Activated CD8-positive, alpha-beta T cell treated with anti-CD3 and anti-CD28 coated beads, Interleukin-2, amount 10 ng/mL, durations not matched to agents 7 days and 5 days (primary cell): ENCODE data around the gene PCGF3. TPM values are rescaled to one million over a fixed set of nuclear protein-coding genes. Genes with fewer than 3 reads are reported as not detected.

Experiments
- ATAC-seq: fragments of 150-1000 bp; cut with Tn5 transposase; one replicate; pipeline ENCODE4 v1.10.0; 2021; ENCODE audit warnings: moderate library complexity
- CTCF ChIA-PET: fragments of 350-600 bp; sonication (Branson Sonifier 250); formaldehyde crosslinking; loops from one replicate; lab custom pipeline; 2021; ENCODE audit warnings: antibody characterized with exemption; lab: Charles Lee
- POLR2A ChIA-PET: fragments of 350-600 bp; sonication (Branson Sonifier 250); formaldehyde crosslinking; loops from one replicate; lab custom pipeline; 2021; ENCODE audit warnings: antibody characterized with exemption; lab: Charles Lee
- DNase-seq: peaks from one replicate; pipeline ENCODE4 v3.0.0-alpha.2; 2020
- H3K27ac Mint-ChIP-seq: one replicate; pipeline ENCODE4 v1.8.0; 2021; ENCODE audit warnings: mild to moderate bottlenecking, mixed read lengths
- H3K27me3 Mint-ChIP-seq: one replicate; pipeline ENCODE4 v1.8.0; 2021; ENCODE audit warnings: low read depth, mixed read lengths
- H3K36me3 Mint-ChIP-seq: one replicate; pipeline ENCODE4 v1.8.0; 2021; ENCODE audit warnings: low read depth, mixed read lengths
- H3K4me1 Mint-ChIP-seq: one replicate; pipeline ENCODE4 v1.8.0; 2021; ENCODE audit warnings: low read depth, mixed read lengths
- H3K4me3 Mint-ChIP-seq: one replicate; pipeline ENCODE4 v1.8.0; 2021; ENCODE audit warnings: mild to moderate bottlenecking, mixed read lengths
- H3K9me3 Mint-ChIP-seq: one replicate; pipeline ENCODE4 v1.8.0; 2022; ENCODE audit warnings: mixed read lengths; ENCODE audit not compliant: insufficient read depth
- total RNA-seq, 2 experiments: library from RNA; stranded (reverse); gene quantifications; one replicate each; pipeline ENCODE4 v1.2.3, GENCODE V29; 2021

PCGF3 gene
- total RNA-seq, 2 experiments from 2014 or later, result 33.5 to 36.2 TPM

DNA sequence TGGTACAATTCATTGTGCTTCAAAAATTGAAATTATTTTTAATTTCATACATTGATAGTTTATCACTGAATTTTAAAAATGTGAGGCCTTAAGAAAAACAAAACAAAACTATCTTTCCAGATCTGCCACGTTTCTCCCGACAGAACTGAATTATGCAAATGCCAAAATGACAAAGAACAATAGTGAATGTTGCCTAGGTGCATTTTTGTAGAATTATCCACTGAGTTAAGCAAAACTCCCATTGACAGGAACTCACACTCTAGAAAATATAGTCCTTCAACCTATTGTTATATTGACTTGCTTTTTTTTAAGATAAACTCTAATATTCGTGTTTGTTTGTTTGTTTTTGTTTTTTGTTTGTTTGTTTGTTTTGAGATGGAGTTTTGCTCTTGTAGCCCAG is 6.5 kb downstream of the PCGF3 start:
- no peaks in the 10 kb centered on the region for H3K9me3 Mint-ChIP-seq
- H3K27me3 Mint-ChIP-seq, result no peaks in the 10 kb centered on the region
- POLR2A ChIA-PET, result no interaction called here
- CTCF ChIA-PET, result no interaction called here
- no peak overlapping the region for H3K4me3 Mint-ChIP-seq
- peaks cover 20% of the 10 kb centered on the region for H3K36me3 Mint-ChIP-seq
- no peak overlapping the region for H3K27ac Mint-ChIP-seq
- ATAC-seq (no peak), DNase-seq (no peak)
- peaks cover 15% of the 10 kb centered on the region for H3K4me1 Mint-ChIP-seq

DNA sequence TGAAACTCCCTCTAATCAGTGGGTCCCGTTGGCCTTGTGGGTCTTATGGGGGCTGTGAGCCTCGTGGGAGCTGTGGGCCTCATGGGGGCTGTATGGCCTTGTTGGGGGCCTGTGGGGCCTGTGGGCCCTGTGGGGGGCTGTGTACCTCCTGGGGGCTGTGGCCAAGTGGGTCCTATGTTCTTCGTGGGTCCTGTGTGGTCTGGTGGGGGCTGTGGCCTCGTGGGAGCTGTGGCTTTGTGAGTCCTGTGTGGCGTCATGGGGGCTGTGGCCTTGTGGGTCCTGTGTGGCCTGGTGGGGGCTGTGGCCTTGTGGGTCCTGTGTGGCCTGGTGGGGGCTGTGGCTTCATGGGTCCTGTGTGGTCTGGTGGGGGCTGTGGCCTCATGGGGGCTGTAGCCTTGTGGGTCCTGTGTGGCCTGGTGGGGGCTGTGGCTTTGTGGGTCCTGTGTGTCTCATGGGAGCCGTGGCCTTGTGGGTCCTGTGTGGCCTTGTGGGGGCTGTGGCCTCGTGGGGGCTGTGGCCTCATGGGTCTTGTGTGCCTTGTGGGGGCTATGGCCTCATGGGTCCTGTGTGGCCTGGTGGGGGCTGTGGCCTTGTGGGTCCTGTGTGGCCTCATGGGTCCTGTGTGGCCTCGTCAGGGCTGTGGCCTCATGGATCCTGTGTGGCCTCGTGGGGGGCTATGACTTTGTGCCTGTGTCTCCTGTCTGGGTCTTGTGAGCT is 7.4 kb downstream of the PCGF3 start:
- Mint-ChIP-seq H3K27me3 (no peaks in the 10 kb centered on the region), H3K4me3 (no peak overlapping the region), H3K9me3 (no peaks in the 10 kb centered on the region), H3K27ac (no peak overlapping the region), H3K36me3 (peaks cover 20% of the 10 kb centered on the region), H3K4me1 (peaks cover 15% of the 10 kb centered on the region)
- DNase-seq, result no peak
- POLR2A ChIA-PET, result no interaction called here
- CTCF ChIA-PET, result interaction anchor here (0.8 kb wide), 1 partner anchor 142 kb away, joined by 3 read pairs; no protein-coding TSS in a partner anchor
- ATAC-seq, result no peak

DNA sequence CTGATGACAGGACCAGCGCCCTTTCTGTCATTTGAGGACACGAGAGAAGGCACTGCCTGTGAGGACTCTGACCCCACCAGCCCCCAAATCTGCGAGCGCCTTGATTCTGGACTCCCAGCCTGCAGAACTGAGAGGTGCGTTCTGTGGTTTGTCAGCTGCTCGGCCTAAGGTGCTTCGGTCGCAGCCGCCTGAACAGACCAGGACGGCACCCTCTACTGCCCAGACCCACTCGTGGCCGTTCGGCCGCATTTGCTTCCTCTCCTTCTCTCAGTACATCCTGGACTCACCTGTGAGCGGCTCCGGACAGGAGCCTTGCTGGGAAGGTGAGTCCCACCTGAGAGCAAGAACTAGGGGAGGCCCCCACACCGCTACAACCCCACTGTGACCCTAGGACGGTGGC is 8.5 kb downstream of the PCGF3 start:
- CTCF ChIA-PET, result interaction anchor here (0.8 kb wide), 1 partner anchor 143 kb away, joined by 3 read pairs; no protein-coding TSS in a partner anchor

DNA sequence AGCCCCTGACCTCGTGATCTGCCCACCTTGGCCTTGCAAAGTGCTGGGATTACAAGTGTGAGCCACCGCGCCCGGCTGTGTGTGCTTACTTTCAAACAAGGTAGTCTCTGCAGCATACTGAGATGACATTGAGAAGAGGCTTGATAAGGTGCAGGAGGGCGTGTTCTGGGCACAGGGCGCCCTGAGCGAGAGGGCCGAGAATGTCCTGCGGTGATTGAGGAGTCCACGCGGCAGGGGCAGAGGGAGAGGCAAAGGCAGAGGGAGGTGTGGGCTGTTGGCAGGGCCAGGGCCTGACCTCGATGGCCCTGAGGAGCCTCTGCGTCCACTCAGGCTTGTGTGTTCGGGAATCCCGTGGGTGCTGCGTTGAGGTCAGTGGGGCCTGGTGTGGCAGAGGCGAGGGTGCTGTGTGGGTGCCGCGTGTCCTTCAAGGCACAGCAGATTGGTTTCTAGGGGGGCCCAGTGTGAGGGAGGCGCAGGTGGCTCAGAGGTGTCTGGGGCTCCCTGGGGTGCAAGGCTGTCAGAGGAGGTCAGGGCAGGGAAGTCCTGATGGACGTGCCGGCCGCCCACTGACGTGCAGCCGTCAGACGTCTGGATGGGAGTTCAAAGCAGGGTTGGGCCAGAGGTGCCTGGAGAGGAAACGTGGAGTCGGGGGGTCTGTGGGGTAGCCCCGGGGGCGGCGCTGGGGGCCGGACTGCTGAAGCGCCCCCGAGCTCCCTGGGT is 12.1 kb downstream of the PCGF3 start:
- no peak for ATAC-seq
- no peak overlapping the region for H3K27ac Mint-ChIP-seq

More for the DNA sequence above, 8.5 kb downstream of the PCGF3 start:
- Mint-ChIP-seq H3K9me3 (no peaks in the 10 kb centered on the region), H3K4me1 (peaks cover 9% of the 10 kb centered on the region), H3K27ac (no peak overlapping the region), H3K36me3 (peaks cover 14% of the 10 kb centered on the region), H3K27me3 (no peaks in the 10 kb centered on the region), H3K4me3 (no peak overlapping the region)
- POLR2A ChIA-PET, result no interaction called here
- ATAC-seq, result no peak
- no peak for DNase-seq

DNA sequence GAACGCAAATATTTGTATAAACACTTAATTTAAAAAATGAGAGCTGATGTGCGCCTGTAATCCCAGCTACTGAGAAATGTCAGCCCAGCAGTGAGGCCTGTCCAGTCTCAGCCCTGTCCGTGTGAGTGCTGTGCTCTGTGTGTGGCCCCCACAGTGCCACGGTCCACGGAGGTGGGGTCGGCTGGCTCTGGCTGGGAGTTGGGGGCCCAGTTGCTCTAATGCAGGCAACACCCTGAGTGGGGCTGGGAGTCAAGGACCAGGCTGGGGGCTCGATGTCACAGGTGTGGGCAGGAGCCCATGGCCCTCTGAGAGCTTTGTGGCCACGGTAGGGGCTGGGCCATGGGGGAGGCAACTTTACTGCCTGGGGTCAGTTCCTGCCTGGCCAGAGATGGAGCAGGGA is 12.8 kb downstream of the PCGF3 start:
- Mint-ChIP-seq H3K27me3 (no peaks in the 10 kb centered on the region), H3K27ac (no peak overlapping the region), H3K4me1 (peaks cover 5% of the 10 kb centered on the region), H3K36me3 (peaks cover 39% of the 10 kb centered on the region), H3K4me3 (no peak overlapping the region), H3K9me3 (no peaks in the 10 kb centered on the region)
- CTCF ChIA-PET, result no interaction called here
- ATAC-seq, result no peak
- POLR2A ChIA-PET, result no interaction called here
- DNase-seq, result no peak

More for the DNA sequence above, 12.1 kb downstream of the PCGF3 start:
- no peak overlapping the region for H3K4me3 Mint-ChIP-seq
- DNase-seq, result no peak
- peaks cover 5% of the 10 kb centered on the region for H3K4me1 Mint-ChIP-seq
- CTCF ChIA-PET, result no interaction called here
- H3K27me3 Mint-ChIP-seq, result no peaks in the 10 kb centered on the region
- H3K9me3 Mint-ChIP-seq, result no peaks in the 10 kb centered on the region
- peaks cover 32% of the 10 kb centered on the region for H3K36me3 Mint-ChIP-seq
- POLR2A ChIA-PET, result no interaction called here

DNA sequence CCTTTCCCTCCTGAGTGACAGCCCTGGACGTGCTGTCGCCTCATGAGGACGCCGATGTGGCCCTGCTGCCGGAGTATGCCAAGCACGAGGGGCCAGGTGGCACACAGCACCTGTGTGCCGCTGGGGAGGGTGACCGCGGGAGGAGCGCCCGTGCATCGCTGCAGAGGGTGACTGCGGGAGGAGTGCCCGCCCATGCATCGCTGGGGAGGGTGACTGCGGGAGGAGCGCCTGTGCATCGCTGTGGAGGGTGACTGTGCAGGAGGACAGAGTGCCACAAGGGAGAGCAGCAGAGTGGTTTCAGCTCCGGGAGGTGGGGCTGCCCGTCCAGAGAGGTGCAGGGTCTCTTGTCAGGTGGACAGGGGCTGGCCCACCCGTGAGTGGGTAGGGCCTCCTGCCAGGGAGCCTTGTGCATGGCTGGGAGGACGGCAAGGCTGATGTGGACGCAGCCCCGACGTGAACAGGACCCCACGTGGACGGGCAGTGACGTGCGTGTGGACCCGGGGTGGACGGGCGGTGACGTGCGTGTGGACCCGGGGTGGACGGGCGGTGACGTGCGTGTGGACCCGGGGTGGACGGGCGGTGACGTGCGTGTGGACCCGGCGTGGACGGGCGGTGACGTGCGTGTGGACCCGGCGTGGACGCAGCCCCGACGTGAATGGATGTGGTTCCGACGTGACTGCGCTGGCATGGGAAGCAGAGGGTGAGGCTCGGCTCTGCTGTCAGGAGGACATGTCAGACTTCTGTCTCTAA is 14.7 kb downstream of the PCGF3 start:
- H3K4me1 Mint-ChIP-seq, result peaks cover 4% of the 10 kb centered on the region
- H3K9me3 Mint-ChIP-seq, result no peaks in the 10 kb centered on the region
- DNase-seq (no peak), ATAC-seq (no peak)
- no peak overlapping the region for H3K27ac Mint-ChIP-seq
- peaks cover 43% of the 10 kb centered on the region for H3K36me3 Mint-ChIP-seq
- H3K27me3 Mint-ChIP-seq, result no peaks in the 10 kb centered on the region
- H3K4me3 Mint-ChIP-seq, result no peak overlapping the region
- ChIA-PET CTCF (no interaction called here), POLR2A (no interaction called here)

DNA sequence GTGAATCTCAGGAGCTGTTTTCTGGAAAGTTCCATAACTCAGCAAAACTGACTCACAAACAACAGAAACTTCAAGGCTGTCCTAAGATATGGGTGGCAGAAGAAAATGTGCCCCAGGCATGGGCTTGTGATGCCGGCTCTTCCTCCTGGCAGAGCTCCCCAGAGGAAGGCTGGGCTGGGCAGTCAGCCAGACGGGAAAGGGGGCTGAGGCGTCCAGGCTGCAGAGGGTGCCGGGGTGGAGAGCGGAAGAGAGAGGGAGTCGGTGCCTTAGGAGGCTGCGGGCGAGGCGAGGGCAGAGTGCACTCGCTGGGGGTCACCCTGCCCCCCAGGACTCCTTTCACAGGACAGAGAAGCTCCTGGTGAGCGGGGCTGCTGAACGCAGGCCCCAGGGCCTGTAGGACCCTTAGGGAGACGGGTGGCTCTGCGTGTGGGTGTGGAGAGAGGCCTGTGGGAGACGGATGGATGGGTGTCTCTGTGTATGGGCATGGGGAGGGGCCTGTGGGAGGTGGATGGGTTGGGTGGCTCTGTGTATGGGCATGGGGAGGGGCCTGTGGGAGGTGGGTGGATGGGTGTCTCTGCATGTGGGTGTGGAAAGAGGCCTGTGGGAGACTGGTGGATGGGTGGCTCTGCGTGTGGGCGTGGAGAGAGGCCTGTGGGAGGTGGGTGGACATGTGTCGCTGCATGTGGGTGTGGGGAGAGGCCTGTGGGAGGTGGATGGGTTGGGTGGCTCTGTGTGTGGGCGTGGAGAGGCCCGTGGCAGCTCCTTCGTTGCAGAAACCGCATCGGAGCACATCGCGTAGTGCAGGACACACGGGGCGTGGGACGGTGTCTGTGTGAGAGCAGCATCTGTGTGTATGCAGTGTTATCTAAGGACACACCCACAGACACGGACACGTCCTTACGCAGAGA is 15.9 kb downstream of the PCGF3 start:
- Mint-ChIP-seq H3K36me3 (peaks cover 43% of the 10 kb centered on the region), H3K4me3 (no peak overlapping the region), H3K4me1 (peaks cover 3% of the 10 kb centered on the region), H3K27ac (no peak overlapping the region), H3K27me3 (no peaks in the 10 kb centered on the region), H3K9me3 (no peaks in the 10 kb centered on the region)
- ATAC-seq, result no peak
- ChIA-PET CTCF (no interaction called here), POLR2A (no interaction called here)
- DNase-seq, result no peak

DNA sequence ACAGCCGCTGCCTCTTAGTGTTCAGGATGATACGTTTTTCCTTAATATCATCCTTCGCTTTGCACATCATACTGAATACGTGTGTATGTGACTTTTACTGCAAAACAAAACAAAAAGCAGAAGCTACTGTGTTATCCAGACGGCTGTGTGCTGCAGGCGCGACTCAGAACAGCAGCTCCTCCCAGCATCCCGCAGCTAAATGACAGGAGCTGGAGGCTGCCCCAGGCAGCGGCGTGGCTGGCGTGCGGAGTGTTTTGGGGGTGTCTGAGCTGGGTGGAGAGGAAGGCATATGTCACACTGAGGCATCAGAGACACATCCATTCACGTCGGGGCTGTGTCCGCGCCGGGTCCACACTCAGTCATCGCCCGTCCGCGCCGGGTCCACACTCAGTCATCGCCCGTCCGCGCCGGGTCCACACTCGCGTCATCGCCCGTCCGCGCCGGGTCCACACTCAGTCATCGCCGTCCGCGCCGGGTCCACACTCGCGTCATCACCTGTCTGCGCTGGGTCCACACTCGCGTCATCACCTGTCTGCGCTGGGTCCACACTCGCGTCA is 16.6 kb downstream of the PCGF3 start:
- Mint-ChIP-seq H3K36me3 (peaks cover 43% of the 10 kb centered on the region), H3K9me3 (no peaks in the 10 kb centered on the region), H3K27ac (no peak overlapping the region), H3K27me3 (no peaks in the 10 kb centered on the region), H3K4me3 (no peak overlapping the region), H3K4me1 (no peaks in the 10 kb centered on the region)
- ChIA-PET POLR2A (no interaction called here), CTCF (no interaction called here)
- DNase-seq (no peak), ATAC-seq (no peak)

DNA sequence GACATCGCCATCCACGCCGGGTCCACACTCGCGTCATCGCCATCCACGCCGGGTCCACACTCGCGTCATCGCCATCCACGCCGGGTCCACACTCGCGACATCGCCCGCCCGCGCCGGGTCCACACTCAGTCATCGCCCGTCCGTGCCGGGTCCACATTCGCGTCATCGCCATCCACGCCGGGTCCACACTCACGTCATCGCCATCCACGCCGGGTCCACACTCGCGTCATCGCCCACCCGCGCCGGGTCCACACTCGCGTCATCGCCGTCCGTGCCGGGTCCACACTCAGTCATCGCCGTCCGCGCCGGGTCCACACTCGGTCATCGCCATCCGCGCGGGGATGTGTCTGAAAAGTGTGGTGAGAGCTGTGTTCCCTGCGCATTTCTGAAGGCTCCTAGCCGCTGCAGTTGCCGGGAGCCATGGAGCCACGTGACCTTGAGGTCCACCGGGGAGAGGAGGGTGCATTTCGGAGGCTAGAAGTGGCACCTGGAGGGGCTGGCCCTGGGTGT is 17.3 kb downstream of the PCGF3 start:
- Mint-ChIP-seq H3K27me3 (no peaks in the 10 kb centered on the region), H3K27ac (no peak overlapping the region), H3K4me1 (no peaks in the 10 kb centered on the region), H3K36me3 (peaks cover 43% of the 10 kb centered on the region), H3K4me3 (no peak overlapping the region), H3K9me3 (no peaks in the 10 kb centered on the region)
- POLR2A ChIA-PET, result no interaction called here
- CTCF ChIA-PET, result no interaction called here
- DNase-seq, result no peak
- no peak for ATAC-seq

DNA sequence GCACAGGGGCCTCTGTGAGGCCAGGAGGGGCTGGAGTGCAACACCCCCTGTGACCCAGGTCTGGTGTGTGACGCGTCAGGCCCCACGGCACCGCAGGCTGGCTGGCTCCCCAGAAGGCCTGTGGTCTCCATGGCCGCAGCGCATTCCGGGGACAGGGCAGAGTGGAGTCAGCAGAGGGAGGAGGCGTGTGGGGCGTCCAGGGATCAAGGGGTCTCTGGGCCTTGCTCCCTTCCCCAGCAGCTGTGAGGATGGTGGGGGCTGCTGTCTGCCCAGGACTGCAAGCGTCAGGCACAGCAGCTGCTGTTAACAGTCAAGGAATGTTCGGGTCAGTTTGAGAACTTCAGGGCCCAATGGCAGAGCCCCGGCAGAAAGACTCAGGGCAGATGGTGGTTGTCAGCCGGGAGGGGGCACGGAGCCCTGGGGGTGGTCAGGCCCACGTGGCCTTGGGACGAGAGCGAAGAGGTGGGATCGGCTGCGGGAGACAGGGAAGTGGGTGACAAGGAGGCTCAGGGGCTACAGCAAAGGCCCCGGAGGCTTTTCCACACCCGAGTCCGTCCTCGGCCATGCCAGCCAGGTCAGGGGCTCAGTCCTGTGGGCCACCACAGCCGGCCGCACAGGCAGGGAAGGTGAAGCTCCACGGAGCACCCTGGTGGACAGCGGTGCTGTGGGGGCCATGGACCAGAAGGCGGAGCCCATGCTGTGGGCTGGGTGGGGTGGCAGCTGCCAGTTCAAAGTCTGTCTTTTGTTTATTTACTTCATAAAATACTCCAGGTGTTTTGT is 18.3 kb downstream of the PCGF3 start:
- DNase-seq, result no peak
- Mint-ChIP-seq H3K27me3 (no peaks in the 10 kb centered on the region), H3K27ac (no peak overlapping the region), H3K4me1 (no peaks in the 10 kb centered on the region), H3K36me3 (peaks cover 43% of the 10 kb centered on the region), H3K4me3 (no peak overlapping the region), H3K9me3 (no peaks in the 10 kb centered on the region)
- ChIA-PET POLR2A (interaction anchor here (0.6 kb wide), 1 partner anchor 28 kb away, joined by 4 read pairs; no protein-coding TSS in a partner anchor), CTCF (no interaction called here)
- no peak for ATAC-seq
